ENCODE results near the gene IP6K3.

Gene IP6K3

DNA sequence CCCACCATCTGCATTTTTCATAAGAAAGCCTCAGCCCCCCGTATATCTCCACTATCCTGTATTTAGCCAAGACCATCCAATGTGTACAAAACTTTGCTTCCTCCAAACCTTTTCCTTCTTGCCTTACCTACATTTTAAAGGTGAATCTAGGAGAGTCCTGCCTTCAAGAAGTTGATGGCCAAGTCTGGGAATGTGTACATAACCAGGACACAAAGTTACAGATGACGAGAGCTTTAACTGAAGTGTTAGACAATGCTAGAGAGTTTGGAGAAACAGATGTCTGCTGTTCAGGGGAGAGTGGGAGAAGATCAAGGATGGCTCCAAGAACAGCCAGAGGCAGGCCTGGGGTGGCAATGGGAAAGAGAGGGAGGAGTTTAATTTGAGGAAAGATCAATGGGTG lies 32.9 kb downstream of the IP6K3 start:
- Histone ChIP-seq H3K27ac (no peak overlapping the region), H3K9me3 (ENCODE audit: severe bottlenecking) (no peaks in the 10 kb centered on the region), H3K36me3 (peaks cover 18% of the 10 kb centered on the region), H3K27me3 (ENCODE audit: insufficient read depth, low read depth, severe bottlenecking) (no peaks in the 10 kb centered on the region), H3K4me3 (ENCODE audit: low read depth, low read length) (no peak overlapping the region)
- no peak for DNase-seq
- TF ChIP-seq, protein P1, sequence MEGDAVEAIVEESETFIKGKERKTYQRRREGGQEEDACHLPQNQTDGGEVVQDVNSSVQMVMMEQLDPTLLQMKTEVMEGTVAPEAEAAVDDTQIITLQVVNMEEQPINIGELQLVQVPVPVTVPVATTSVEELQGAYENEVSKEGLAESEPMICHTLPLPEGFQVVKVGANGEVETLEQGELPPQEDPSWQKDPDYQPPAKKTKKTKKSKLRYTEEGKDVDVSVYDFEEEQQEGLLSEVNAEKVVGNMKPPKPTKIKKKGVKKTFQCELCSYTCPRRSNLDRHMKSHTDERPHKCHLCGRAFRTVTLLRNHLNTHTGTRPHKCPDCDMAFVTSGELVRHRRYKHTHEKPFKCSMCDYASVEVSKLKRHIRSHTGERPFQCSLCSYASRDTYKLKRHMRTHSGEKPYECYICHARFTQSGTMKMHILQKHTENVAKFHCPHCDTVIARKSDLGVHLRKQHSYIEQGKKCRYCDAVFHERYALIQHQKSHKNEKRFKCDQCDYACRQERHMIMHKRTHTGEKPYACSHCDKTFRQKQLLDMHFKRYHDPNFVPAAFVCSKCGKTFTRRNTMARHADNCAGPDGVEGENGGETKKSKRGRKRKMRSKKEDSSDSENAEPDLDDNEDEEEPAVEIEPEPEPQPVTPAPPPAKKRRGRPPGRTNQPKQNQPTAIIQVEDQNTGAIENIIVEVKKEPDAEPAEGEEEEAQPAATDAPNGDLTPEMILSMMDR (IDR thresholded peaks at IDR 0.05; ENCODE audit: low read depth, low read length): no peak

DNA sequence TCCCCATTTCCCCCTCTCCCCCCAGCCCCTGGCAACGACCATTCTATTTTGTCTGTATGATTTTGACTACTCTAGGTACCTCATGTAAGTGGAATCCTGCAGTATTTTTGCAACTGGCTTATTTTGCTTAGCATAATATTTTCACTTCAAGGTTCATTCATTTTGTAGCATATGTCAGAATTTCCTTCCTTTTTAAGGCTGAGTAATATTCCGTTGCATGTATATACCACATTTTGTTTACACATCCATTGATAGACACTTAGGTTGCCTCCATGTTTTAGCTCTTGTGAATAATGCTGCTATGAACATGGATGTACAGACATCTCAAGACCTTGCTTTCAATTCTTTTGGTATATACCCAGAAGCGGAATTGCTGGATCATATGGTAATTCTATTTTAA lies 33.8 kb downstream of the IP6K3 start:
- Histone ChIP-seq H3K27ac (no peak overlapping the region), H3K36me3 (peaks cover 27% of the 10 kb centered on the region), H3K4me3 (ENCODE audit: low read depth, low read length) (no peak overlapping the region), H3K27me3 (ENCODE audit: insufficient read depth, low read depth, severe bottlenecking) (no peaks in the 10 kb centered on the region), H3K9me3 (ENCODE audit: severe bottlenecking) (no peaks in the 10 kb centered on the region)
- TF ChIP-seq, protein P1 (IDR thresholded peaks at IDR 0.05; ENCODE audit: low read depth, low read length): no peak
- DNase-seq: no peak

DNA sequence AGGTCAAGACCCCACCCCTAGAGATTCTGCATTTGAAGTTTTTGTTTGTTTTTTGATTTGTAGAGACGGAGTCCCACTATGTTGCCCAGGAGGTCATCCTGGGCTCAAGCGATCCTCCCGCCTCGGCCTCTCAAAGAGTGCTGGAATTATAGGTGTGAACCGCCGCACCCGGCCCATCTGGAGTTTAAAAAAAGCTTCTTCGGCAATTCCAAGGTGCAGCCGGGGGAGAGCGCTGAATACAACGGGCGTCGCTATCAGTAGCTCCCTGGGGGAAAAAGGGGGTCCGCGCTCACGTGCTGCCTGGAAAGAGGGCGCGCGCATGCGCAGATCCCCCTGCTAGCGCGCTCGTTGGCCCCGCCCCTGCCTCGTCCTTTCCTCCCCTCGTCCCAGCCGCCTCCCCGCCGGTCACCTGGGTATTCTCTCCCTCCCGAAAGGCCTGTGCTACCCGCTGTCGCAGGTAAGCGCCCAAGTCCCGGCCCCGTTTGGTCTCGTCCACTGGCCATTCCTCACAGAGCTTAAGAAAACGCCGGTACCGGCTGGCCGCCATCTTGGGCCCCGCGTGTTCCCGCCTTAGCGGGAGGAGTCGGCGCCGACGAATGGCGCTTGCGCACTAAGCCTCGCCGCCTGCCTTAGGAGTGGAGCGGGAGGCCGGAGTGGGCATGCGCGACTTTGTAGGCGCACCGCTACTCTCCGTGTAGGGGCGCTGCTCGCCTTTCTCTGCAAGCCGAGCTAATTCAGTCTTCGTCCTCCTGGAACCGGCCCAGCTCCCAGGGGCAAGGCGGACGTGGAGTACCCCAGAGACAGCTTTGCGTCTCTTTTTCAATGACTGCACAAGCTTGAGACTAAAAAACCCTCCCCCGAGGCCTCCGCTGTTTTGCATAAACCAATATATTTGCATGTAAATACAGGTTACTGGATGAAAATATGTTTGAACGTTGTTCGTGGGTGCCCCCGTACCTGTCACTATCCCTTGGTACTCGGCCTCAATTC lies 35.3 kb downstream of the IP6K3 start, which contains the start of gene UQCC2:
TSS of gene UQCC2 (minus strand) at position 561 of the 990 bp plus-strand sequence. CDS start at position 547, 14 bp downstream.
- no peaks in the 10 kb centered on the region for H3K9me3 ChIP-seq (ENCODE audit: severe bottlenecking)
- H3K27me3 ChIP-seq (ENCODE audit: insufficient read depth, low read depth, severe bottlenecking): no peaks in the 10 kb centered on the region
- peak within 1 kb of the TSS; percentile 99 for H3K27ac ChIP-seq
- TF ChIP-seq, protein P1 (IDR thresholded peaks at IDR 0.05; ENCODE audit: low read depth, low read length): peak; percentile 98
- H3K4me3 ChIP-seq (ENCODE audit: low read depth, low read length): peak within 1 kb of the TSS; percentile 78
- DNase-seq: peak; percentile 100
- peaks cover 42% of the 10 kb centered on the region for H3K36me3 ChIP-seq

DNA sequence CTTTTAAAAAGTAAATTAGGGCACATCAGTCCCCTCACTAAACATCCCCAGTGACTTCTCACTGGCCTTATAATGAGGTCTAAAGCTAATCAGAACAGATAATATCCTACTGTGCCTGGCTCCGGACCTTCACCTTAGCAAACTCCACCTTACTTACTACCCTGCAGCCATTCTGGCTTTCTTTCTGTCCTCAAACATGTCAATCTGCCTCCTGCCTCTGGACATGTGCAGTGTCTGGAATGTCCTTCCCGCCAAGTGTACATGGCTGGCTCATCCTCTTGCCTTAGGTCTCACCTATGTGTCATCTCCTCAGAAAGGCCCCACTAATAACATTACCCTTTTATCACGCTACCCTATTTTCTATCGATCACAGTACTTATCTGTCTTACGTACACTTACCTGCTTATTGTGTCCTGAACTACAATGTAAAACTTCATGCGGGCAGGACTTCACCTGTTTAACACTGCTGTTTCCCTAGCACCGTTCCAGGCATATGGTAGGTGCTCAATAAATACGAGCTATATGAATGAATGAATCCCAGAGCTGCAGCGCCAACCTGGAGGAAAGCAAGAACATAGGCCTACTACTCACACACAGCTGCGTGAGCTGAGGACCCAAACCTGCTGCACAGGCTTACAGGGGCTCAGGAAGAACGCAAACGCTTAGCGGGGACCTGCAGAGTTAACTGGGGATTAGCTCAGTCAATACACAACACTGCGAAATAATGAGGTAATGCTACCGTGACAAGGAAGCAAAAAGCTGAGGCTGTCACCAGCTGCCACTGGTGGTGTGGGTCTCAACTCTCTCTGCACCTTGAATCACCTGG lies 36.2 kb downstream of the IP6K3 start:
- peaks cover 51% of the 10 kb centered on the region for H3K36me3 ChIP-seq
- peak overlapping the region; percentile 99 for H3K27ac ChIP-seq
- peak overlapping the region; percentile 78 for H3K4me3 ChIP-seq (ENCODE audit: low read depth, low read length)
- TF ChIP-seq, protein P1 (IDR thresholded peaks at IDR 0.05; ENCODE audit: low read depth, low read length): no peak
- DNase-seq: peak; percentile 97
- H3K9me3 ChIP-seq (ENCODE audit: severe bottlenecking): no peaks in the 10 kb centered on the region
- no peaks in the 10 kb centered on the region for H3K27me3 ChIP-seq (ENCODE audit: insufficient read depth, low read depth, severe bottlenecking)

DNA sequence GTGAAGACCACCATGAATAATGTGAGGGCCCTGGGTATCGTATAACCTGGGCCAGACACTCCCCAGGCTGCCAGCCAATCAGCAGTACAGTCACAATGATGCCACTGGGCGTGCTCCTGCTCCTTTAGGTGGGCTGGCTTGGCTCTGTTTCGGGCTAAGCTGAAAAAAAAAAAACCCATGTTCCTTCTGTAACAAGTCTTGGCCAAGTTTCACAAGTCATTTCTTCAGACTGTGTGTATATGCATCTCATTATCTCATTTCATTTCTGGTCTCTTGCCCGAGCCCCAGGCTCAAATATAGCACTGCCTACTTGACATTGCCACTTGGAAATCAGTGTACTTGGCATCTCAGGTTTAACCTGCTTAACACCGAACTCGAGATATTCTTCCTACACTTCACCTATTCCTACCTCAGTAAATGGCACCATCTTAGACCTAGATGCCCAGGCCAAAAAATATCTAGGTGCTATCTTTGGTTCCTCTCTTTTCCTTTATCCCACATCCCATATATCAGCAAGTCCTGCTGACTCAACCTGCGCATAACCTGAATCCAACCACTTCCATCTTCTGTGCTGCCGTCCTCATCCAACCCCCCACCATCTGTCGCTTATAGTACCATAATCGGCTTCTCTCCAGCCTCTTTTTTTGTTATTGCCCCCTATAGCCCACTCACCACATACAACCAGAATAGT lies 37.0 kb downstream of the IP6K3 start:
- Histone ChIP-seq H3K4me3 (ENCODE audit: low read depth, low read length) (peak overlapping the region; percentile 78), H3K9me3 (ENCODE audit: severe bottlenecking) (no peaks in the 10 kb centered on the region), H3K27me3 (ENCODE audit: insufficient read depth, low read depth, severe bottlenecking) (no peaks in the 10 kb centered on the region), H3K36me3 (peaks cover 57% of the 10 kb centered on the region), H3K27ac (peak overlapping the region; percentile 99)
- peak; percentile 91 for DNase-seq
- TF ChIP-seq, protein P1 (IDR thresholded peaks at IDR 0.05; ENCODE audit: low read depth, low read length): no peak
